Smooth muscle cell of the brain vasculature (primary cell): ENCODE measurements around the gene GRIP1.

Experiments used
- DNase-seq: peaks from one replicate; pipeline ENCODE4 v3.0.0-alpha.2; 2012; ENCODE audit warnings: low read depth, low spot score

GRIP1 gene

GRCh38 chr12:66453844-66454243, 225.0 kb downstream of the GRIP1 start:
- no peak for DNase-seq

DNA sequence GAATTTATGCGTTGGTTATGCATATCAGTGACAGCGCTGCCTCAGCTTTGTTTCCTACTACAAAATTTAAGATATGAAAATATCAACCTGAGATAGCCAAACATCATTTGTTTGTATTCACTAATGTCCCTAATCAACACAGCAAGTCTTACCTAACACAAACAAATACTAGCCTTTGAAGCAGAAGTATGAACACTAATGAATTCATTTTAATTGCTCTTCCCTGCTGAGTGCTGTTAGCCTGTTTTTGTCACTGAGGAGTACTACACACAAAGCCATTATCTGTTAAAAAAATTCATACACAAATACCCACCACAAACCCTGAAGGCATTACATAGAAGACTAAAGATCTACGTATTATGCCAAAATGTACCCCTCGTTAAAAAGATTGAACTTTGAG, 225.8 kb downstream of the GRIP1 start:
- DNase-seq, result no peak

GRCh38 chr12:66449531-66449930, 229.3 kb downstream of the GRIP1 start:
- DNase-seq, result no peak

- DNase-seq, result no peak
Measured at GRCh38 chr12:66447643-66448042, 231.2 kb downstream of the GRIP1 start.

DNA sequence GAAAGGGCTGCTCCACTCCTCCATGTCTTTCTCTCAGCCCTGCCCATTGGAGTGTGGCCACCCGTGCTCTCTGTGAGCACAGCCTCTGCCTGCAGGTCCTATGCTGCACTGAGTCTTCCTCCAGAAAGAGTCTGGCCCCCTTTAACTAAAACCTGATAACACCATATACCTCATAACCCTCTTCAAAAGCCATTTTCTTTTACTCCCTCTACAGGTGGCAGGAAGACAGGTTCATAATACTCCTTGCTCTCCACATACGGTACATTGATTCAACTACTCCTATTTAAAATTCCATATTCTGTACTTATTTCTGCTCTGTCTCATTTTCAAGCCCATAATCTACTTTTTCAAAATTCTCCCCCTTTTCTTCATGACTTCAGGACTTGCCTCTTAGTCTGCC, 232.6 kb downstream of the GRIP1 start:
- no peak for DNase-seq

- DNase-seq, result no peak
Measured at GRCh38 chr12:66441905-66442559, 236.8 kb downstream of the GRIP1 start.

GRCh38 chr12:66438601-66439000, 240.3 kb downstream of the GRIP1 start:
- no peak for DNase-seq

DNA sequence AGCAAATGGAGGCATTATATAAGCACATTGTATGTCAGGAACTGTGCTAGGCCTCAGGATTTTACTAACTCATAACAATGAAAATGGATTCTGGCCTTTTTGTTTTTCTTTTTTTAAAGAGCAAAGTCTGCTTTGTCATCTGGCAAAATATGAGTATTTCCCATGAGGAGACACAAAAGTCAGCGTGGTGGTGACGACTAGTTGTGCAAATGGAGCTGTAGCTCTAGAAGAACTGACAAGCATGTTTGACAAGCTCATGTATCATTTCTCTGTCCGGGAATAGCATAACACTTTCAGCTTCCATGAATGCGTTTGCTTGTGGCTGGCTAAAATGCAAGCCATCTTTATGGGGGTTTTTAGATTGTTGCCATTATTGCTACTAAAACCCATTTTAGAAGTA, 248.8 kb downstream of the GRIP1 start:
- DNase-seq, result no peak

DNA sequence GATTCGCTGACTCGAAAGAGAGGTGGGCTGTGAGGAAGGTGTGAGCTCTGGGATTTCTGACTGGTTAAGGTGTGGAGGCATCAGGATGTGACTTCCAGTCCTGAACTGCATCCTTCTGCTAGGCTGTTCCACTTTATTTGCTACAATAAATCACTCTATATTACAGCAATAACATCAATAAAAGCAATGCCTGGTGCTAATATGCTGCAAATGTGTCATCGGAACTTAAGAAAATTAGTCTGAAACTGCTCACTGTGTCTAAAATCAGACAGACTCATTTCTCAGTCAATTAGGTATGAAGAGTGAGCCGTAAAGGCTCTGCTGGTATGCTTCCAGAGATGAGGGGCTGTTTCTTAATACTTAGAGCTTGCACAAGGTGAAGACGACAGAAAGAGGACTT, 250.0 kb downstream of the GRIP1 start:
- DNase-seq, result no peak

GRCh38 chr12:66428261-66428660, 250.6 kb downstream of the GRIP1 start:
- no peak for DNase-seq

- DNase-seq, result no peak
Measured at GRCh38 chr12:66426696-66427095, 252.2 kb downstream of the GRIP1 start.

GRCh38 chr12:66423266-66423665, 255.6 kb downstream of the GRIP1 start:
- DNase-seq, result no peak

DNA sequence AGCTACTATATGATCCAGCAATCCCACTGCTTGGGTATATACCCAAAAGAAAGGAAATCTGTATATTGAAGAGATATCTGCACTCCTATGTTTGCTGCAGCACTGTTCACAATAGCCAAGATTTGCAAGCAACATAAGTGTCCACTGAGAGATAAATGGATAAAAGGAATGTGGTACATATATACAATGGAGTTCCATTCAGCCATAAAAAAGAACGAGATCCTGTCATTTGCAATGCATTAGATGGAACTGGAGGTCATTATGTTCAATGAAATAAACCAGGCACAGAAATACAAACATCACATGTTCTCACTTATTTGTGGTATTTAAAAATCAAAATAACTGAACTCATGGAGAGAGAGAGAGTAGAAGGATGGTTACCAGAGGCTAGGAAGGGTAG, 260.0 kb downstream of the GRIP1 start:
- no peak for DNase-seq

GRCh38 chr12:66417217-66417616, 261.7 kb downstream of the GRIP1 start:
- no peak for DNase-seq

DNA sequence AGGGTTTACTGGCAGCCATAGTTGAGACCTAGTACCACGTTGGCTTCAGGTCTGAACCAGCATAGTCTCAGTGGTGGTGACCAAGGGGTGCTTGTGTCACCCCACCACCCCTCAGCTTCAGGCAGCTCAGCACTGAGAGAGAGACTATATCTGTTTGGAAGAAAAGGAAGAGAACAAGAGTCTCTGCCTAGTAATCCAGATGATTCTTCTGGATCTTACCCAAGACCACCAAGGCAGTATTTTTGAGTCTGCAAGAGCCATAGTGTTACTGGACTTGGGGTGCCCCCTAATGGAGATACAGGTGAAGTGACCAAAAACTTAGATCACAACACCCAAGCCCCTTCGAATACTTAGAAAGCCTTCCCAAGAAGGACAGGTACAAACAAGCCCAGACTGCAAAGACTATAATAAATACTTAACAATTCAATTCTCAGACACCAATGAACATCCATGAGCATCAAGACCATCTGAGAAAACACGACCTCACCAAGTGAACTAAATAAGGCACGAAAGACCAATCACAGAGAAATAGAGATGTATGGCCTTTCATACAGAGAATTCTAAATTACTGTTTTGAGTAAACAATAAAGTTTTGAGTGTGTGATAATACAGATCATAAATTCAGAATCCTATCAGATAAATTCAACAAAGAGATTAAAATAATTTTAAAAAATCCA, 269.5 kb downstream of the GRIP1 start:
- peak; percentile 41 for DNase-seq

DNA sequence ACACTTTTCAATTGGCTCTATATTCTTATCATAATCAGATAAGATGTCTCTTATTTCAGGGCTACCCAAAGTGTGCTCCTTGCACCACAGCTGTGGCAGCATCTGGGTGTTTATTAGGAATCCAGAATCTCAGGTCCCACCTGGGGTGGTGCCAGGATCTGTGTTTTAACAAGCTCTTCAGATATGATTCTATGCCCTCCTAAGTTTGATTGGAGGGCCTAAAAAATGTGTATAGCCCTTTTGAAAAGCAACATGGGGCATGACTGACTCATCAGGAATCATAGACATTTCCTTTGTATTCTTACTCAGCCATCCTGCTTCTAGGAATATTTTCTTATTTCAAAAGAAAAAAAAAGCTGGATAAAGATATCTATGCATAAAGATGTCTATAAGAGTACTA, 273.5 kb downstream of the GRIP1 start:
- no peak for DNase-seq

DNA sequence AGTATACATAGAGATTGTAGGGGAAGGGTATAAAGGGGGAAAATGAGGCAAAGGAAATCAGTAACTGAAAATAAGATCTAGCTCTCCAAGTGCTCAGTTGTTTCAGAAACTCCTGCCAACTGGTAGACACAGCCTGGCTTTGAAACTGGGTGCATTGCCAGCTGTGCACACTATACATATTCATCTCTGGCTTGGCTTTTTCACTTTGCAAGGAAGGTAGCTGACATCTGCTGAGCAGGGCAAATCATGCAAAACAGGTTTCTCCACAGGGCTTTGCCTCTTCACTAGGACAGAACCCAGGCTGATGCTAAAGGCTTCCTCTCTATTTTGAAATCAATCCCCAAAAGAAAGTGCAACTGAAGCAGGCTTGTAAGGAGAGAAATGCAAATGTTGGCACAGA, 275.1 kb downstream of the GRIP1 start:
- DNase-seq, result no peak

DNA sequence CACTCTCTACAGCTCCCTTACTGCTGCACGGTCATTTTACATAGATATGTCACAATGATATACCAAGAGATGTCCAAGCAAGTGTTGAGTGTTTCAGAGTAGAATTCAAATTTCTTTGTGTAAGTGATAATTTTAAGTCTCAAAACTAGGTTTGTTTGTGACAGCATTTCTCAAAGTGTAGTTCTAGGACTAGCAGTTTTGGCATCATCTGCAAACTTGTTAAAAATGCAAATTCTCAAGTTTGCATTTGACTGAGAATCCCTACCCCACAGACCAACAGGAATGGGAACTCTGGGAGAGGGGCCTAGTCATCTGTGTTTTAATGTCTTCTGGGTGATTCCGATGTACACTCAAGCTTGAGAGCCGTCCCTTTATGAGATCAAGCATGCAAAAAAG, 279.0 kb downstream of the GRIP1 start:
- no peak for DNase-seq

- no peak for DNase-seq
Measured at GRCh38 chr12:66398931-66399910, 279.7 kb downstream of the GRIP1 start.

GRCh38 chr12:66397574-66398290, 281.1 kb downstream of the GRIP1 start:
- no peak for DNase-seq

DNA sequence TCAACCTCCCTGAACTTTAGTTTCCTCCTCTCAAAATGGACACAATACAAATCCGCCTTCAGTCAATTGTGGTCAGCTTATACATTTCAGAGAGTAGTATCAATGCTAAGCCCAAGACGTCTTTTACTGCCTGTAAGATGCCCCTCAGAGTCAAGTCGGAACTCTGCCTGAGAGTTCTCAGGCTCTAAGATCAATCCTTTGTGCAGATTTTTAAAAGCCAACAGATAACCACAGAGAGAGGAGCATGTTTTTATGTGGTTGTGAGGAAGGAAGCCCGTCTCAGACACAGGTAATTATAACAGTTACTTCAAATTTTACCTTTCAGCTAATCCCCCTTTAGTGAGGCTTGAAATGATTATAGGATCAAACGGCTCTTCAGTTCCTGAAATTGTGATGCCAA, 285.0 kb downstream of the GRIP1 start:
- DNase-seq, result no peak
